Activated T-cell treated with anti-CD3 and anti-CD28 coated beads, Interleukin-2, amount 50 U/mL, for 24 hours (primary cell): Measurements from ENCODE around the gene LAMA4.
A peak's percentile ranks its signal among the peaks of the same experiment; 100 is the strongest.
"Not testable (repeated sequence)": the region's sequence is repeated elsewhere in the genome, so short reads cannot be mapped to it uniquely, and the experiment has no call there.

Source experiments
- DNase-seq: peaks from one replicate; pipeline ENCODE4 v3.0.0-alpha.2; 2020
- H3K27ac Mint-ChIP-seq: 2 replicates; pipeline ENCODE4 v1.8.0; 2020; ENCODE audit warnings: mild to moderate bottlenecking, mixed read lengths
- H3K27me3 Mint-ChIP-seq: 2 replicates; pipeline ENCODE4 v1.8.0; 2020; ENCODE audit warnings: mixed read lengths
- H3K36me3 Mint-ChIP-seq: 2 replicates; pipeline ENCODE4 v1.8.0; 2020; ENCODE audit warnings: low read depth, mixed read lengths
- H3K4me1 Mint-ChIP-seq: 2 replicates; pipeline ENCODE4 v1.8.0; 2020; ENCODE audit warnings: low read depth, mixed read lengths
- H3K4me3 Mint-ChIP-seq: 2 replicates; pipeline ENCODE4 v1.8.0; 2020; ENCODE audit warnings: mild to moderate bottlenecking, moderate library complexity, mixed read lengths
- H3K9me3 Mint-ChIP-seq: 2 replicates; pipeline ENCODE4 v1.8.0; 2020; ENCODE audit warnings: mixed read lengths

The LAMA4 gene

DNA sequence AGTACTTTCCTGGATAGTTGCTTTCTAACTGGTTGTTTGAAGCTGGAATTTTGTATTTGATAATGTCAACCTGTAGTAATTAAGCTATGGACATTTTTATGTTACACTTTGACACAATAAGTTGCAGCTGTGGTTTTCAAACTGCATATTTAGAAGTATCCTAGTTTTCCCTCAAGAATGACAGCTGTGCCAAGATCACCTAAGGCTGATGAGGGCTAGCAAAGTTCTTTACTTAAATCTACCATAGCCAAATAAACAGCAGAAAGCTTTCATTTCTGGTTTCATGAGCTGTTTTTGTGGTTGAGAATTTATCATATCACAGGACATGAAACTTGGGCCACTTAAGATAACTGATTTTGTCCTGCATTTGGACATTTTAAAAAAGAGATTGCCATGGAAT, 136.3 kb downstream of the LAMA4 start:
- Mint-ChIP-seq H3K4me1 (peaks cover 14% of the 10 kb centered on the region), H3K9me3 (no peaks in the 10 kb centered on the region), H3K4me3 (no peak overlapping the region), H3K36me3 (no peaks in the 10 kb centered on the region), H3K27me3 (peaks cover 6% of the 10 kb centered on the region), H3K27ac (peak overlapping the region; percentile 16)
- no peak for DNase-seq

DNA sequence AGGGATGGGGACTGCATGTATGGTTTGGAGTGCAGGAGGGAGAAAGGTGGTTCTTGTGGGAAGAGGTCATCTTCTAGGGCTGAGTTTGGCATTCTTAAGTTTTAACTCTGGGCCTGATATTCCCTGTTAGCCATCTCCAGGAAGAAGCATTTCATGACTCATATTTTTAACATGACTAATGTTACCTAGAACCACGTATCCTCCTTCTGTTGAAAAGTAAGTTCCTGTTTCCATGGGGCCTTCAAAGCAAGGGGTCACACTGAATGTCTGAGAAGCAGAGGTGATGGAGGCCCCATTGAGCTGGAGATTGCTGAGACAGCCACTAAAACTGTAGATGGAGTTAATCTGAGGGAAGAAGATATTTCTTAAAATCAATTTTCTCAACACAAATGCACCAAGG, 136.8 kb downstream of the LAMA4 start:
- Mint-ChIP-seq H3K27me3 (peaks cover 6% of the 10 kb centered on the region), H3K27ac (peak overlapping the region; percentile 62), H3K36me3 (no peaks in the 10 kb centered on the region), H3K4me1 (peaks cover 14% of the 10 kb centered on the region), H3K4me3 (no peak overlapping the region), H3K9me3 (no peaks in the 10 kb centered on the region)
- DNase-seq, result no peak

DNA sequence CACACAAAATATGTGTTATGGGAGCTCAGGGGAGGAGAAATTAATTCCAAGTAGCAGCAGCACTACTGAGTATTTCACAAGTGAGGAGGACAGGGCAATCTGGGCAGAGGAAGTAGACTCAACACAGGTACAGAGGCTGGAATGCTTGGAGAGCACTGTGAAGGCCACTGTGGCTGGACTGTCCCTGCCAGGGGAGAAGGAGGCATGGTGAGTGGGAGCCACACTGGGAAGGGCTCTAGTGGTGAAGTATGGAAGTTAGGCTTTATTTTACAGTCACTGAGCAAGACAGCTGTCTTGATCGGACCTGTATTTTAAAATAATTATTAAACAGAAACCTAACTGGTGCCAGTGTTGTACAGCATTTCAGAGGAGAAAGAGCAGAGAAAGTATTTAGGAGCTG, 138.1 kb downstream of the LAMA4 start:
- no peak for DNase-seq
- H3K4me1 Mint-ChIP-seq, result peaks cover 14% of the 10 kb centered on the region
- H3K4me3 Mint-ChIP-seq, result no peak overlapping the region
- H3K27me3 Mint-ChIP-seq, result peaks cover 8% of the 10 kb centered on the region
- no peaks in the 10 kb centered on the region for H3K9me3 Mint-ChIP-seq
- no peaks in the 10 kb centered on the region for H3K36me3 Mint-ChIP-seq
- no peak overlapping the region for H3K27ac Mint-ChIP-seq

DNA sequence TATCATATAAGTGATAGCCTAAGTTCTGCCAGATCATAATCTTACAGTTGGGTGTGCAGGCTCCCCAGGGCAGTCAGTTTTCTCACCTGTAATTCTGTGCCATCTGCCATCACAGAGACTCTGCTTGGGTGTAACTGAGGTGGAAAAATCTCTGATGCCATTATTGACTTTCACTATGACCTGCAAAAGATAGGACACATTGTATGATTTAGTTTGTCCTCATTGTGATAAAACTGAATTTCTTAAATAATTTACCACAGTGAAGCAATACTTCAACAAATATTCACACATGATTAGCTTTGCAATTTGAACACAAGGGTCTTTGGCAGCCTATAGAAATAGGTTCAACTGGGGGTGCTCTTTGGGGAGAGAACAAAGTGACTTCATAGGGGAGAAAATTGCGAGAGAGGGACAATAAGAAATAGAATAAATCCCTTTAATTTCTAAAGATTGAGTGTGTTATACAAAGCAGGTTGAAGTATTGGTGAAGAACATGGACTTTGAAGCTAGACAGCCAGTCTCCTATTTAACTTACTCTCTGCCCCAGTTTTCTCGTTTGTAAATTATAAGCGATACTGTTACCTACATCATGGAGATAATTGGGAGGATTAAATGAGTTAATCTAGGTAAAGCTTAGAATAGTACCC, 139.7 kb downstream of the LAMA4 start:
- Mint-ChIP-seq H3K9me3 (no peaks in the 10 kb centered on the region), H3K4me3 (no peak overlapping the region), H3K4me1 (peaks cover 14% of the 10 kb centered on the region), H3K36me3 (no peaks in the 10 kb centered on the region), H3K27ac (no peak overlapping the region), H3K27me3 (peaks cover 8% of the 10 kb centered on the region)
- no peak for DNase-seq

DNA sequence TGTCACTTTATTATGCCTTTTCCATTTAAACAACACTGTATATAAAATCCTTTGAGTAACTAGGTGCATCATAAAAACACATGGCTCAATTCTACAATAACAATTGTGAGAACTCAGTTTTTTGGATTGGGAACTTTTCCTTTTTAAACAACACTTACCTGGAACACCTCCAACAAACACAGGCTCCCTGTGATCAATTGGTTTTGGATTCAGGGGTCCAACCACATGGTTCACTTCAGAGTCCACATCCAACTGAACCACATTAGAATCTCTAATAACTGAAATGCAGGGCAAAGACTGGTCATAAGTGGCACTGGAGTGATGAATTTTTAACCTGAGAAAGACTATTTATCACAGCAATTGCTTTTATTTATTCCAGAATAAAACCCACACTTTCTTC, 140.4 kb downstream of the LAMA4 start:
- Mint-ChIP-seq H3K4me3 (no peak overlapping the region), H3K9me3 (no peaks in the 10 kb centered on the region), H3K27ac (no peak overlapping the region), H3K36me3 (no peaks in the 10 kb centered on the region), H3K27me3 (peaks cover 8% of the 10 kb centered on the region), H3K4me1 (peaks cover 14% of the 10 kb centered on the region)
- DNase-seq, result no peak

DNA sequence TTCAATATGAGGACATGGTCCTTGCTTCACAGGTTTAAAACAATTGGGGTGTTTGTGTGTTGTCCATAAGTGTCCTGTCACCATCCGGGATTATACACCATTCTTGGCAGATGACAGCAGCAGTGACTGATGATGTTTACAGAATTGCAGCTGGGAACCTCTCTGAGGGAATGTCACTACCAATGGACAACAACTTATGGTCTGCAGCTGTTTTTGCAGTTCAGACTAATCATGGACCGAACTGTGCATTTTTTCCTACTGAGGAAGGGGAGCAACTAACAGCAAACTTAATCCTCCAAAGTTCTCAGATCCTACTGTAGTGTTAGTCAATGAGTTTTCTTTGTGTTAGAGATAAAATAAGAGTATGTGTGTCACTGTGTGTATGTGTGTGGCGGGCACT, 140.9 kb downstream of the LAMA4 start:
- Mint-ChIP-seq H3K9me3 (no peaks in the 10 kb centered on the region), H3K4me3 (no peak overlapping the region), H3K4me1 (peaks cover 14% of the 10 kb centered on the region), H3K27ac (no peak overlapping the region), H3K36me3 (no peaks in the 10 kb centered on the region), H3K27me3 (peaks cover 8% of the 10 kb centered on the region)
- no peak for DNase-seq

DNA sequence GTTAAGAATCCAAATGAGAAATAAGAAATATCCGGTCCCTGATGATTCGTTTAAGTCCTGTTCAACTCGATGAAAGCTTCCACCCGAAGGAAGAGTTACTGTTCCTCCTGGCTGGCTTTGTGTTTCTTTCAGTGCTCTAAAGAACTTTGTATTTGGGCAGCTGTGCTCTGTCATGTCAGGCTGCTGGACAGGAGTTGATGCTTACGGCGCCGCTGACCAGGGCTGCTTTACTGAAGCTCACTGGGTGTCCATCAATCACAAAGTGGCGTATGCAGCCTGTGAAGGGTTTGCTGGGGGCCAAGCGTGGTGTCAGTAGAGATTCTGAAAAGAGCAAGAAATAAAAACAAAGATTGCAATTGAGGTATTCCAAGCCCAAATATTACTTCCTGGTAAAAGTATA, 145.1 kb downstream of the LAMA4 start:
- H3K4me1 Mint-ChIP-seq, result no peaks in the 10 kb centered on the region
- no peaks in the 10 kb centered on the region for H3K36me3 Mint-ChIP-seq
- H3K27ac Mint-ChIP-seq, result no peak overlapping the region
- H3K4me3 Mint-ChIP-seq, result no peak overlapping the region
- H3K27me3 Mint-ChIP-seq, result peaks cover 2% of the 10 kb centered on the region
- peaks cover 6% of the 10 kb centered on the region for H3K9me3 Mint-ChIP-seq
- DNase-seq, result no peak

DNA sequence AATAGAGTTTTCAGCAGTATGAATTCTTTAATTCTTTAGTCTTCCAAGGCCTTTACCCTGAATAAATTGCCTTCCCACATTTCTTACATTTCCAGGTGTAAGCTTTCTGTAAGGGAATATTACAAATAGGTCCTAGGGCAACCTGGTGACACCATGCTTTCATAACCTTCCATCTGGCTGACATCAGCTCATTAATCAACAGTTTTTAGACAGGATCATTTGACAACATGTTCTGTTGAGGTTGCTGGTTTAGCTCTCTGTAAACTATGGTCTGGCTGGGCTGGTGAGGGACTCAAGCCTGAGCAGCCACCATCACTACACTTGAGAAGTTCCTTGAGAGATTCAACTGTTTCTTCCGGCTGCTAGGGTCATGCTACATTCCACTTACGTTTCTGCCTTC, 147.8 kb downstream of the LAMA4 start:
- Mint-ChIP-seq H3K9me3 (peaks cover 6% of the 10 kb centered on the region), H3K4me3 (no peak overlapping the region), H3K4me1 (no peaks in the 10 kb centered on the region)

DNA sequence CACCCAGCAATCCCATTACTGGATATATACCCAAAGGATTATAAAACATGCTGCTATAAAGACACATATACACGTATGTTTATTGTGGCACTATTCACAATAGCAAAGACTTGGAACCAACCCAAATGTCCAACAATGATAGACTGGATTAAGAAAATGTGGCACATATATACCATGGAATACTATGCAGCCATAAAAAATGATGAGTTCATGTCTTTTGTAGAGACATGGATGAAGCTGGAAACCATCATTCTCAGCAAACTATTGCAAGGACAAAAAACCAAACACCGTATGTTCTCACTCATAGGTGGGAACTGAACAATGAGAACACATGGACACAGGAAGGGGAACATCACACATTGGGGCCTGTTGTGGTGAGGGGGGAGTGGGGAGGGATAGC, 148.3 kb downstream of the LAMA4 start:
- not testable (repeated sequence) for H3K9me3 Mint-ChIP-seq, H3K4me1 Mint-ChIP-seq, H3K36me3 Mint-ChIP-seq, H3K27ac Mint-ChIP-seq, H3K4me3 Mint-ChIP-seq, H3K27me3 Mint-ChIP-seq, DNase-seq

More for the DNA sequence above, 147.8 kb downstream of the LAMA4 start:
- DNase-seq, result no peak
- H3K36me3 Mint-ChIP-seq, result no peaks in the 10 kb centered on the region
- H3K27me3 Mint-ChIP-seq, result no peaks in the 10 kb centered on the region
- H3K27ac Mint-ChIP-seq, result no peak overlapping the region

DNA sequence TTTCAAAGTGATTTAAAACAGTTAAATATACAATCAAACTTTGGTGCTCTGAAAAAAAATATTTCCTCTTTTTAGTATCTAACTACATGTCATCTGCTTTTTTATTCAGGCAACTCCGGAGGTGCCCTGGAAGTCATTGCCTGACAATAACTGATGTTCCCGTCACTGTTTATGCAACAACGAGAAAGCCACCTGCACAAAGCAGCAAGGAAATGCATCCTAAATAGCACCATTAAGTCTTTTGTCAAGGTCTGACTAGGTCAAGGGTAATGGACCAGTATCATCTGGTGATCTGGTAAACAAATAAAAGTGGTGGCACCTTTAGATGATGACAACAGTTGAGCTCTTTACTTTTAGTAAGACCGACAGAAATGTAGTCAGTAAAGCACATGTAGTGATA, 153.8 kb downstream of the LAMA4 start:
- Mint-ChIP-seq H3K27me3 (no peaks in the 10 kb centered on the region), H3K27ac (no peak overlapping the region), H3K36me3 (peaks cover 5% of the 10 kb centered on the region), H3K9me3 (peaks cover 6% of the 10 kb centered on the region), H3K4me1 (peaks cover 4% of the 10 kb centered on the region), H3K4me3 (no peak overlapping the region)
- no peak for DNase-seq

DNA sequence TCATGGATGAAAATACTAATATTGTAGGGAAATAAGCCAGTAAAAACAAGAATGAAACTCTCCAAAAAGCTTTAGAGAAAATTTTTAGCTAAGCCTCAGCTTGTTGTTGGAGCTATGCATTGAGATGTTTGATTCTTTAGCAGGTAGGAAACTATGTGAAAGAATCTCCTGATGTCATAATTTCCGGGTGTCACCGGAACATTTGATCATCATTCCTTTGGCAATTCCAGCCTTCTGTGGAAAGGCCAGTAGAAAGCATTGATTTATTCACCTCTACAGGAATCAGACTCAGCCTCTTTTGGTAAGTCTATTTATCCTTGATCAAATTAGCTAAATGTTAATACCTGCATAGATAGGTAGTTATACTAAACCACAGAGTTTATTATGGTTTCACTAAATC, 157.5 kb downstream of the LAMA4 start:
- Mint-ChIP-seq H3K27ac (no peak overlapping the region), H3K4me1 (peaks cover 4% of the 10 kb centered on the region), H3K36me3 (peaks cover 5% of the 10 kb centered on the region), H3K27me3 (no peaks in the 10 kb centered on the region), H3K9me3 (no peaks in the 10 kb centered on the region), H3K4me3 (no peak overlapping the region)
- DNase-seq, result no peak

DNA sequence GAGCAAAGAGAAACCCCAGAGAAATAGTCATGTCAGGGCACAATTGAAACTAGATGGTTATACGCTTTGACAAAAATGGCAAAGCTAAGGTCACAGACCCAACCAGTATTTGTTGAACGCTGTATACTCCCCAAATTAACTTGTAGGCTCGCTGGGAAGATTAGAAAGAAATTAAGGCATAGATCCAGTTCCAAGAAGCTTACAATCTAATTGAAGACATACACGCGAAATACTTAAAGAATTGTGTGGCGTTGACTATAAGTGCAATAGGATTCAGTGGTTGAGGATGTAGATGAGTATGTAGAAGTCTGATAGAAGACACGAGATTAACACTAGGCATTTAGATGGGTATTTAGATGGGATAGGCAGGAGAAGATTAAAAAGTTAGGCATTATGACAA, 166.5 kb downstream of the LAMA4 start:
- Mint-ChIP-seq H3K27me3 (peaks cover 5% of the 10 kb centered on the region), H3K4me3 (no peak overlapping the region), H3K36me3 (peaks cover 25% of the 10 kb centered on the region), H3K4me1 (peaks cover 19% of the 10 kb centered on the region), H3K9me3 (no peaks in the 10 kb centered on the region), H3K27ac (no peak overlapping the region)
- DNase-seq, result no peak

DNA sequence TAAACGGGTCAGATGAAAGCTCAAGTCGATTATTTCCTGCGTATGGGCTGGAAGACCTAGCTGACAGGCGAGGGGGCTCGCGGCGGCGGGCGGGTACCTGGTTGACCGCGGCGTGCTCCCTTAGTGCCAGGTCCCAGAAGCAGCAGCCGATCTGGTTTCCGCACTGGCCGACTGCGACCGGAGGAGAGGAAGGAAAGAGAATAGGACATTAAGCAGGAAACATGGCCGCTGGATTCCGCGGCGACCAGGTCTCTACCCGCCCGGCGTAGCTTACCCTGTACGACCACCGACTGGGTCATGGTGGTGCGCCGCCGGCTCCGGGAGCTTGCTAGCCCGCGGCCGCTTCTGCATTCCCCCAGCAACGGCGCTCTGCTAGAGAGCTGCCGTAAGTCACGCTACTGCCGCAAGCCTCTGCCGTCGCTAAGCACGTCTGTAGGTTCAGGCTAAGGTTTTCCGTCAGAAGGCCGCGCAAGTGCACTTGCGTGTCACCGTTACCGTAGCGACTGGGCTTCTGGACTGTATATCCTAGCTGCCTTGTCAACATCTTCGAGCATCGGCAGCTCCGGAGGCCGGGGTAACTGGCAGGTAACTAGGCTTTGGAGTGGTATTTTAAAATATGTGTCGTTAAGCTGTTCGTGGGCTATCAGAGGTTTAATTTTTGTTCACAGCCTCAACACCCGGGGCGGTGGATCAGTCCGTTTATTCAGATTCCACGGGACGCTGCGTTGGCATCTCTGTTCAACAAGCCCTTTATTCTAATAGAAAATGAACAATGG, 167.0 kb downstream of the LAMA4 start, which contains the start of the genes FAM229B and TUBE1:
Gene FAM229B (plus strand): TSS at position 456 of the 776 bp plus-strand sequence. CDS start 11,693 bp downstream, outside the sequence.
Gene TUBE1 (minus strand): TSS at position 347 of the 776 bp plus-strand sequence. CDS start 48 bp downstream, at position 299.
- no peak within 1 kb of the TSS for H3K27ac Mint-ChIP-seq
- H3K27me3 Mint-ChIP-seq, result peaks cover 5% of the 10 kb centered on the region
- H3K4me1 Mint-ChIP-seq, result peaks cover 20% of the 10 kb centered on the region

DNA sequence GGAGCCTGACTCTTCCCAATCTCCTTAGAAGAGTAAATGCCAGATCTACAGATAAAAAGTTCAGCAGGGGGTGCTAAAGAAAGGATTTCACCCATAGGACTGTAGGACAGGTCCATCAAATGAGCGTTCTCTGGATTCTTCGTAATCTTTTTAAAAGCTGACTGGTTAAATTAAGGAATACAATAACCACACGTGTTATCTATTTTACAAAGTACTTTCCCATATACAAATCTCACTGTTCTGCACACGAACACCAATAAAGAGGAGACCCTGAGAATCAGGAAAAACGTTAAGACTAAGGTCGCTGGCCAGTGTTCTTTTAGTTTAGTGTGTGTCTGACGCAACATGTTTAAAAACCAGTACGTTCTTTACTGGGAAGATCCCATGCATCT, 167.6 kb downstream of the LAMA4 start:
- peaks cover 36% of the 10 kb centered on the region for H3K36me3 Mint-ChIP-seq
- H3K9me3 Mint-ChIP-seq, result no peaks in the 10 kb centered on the region
- H3K4me3 Mint-ChIP-seq, result no peak overlapping the region
- peaks cover 20% of the 10 kb centered on the region for H3K4me1 Mint-ChIP-seq
- peaks cover 5% of the 10 kb centered on the region for H3K27me3 Mint-ChIP-seq
- H3K27ac Mint-ChIP-seq, result no peak overlapping the region
- no peak for DNase-seq

More for the DNA sequence above, 167.0 kb downstream of the LAMA4 start, which contains the start of the genes FAM229B and TUBE1:
- peak; percentile 87 for DNase-seq
- no peaks in the 10 kb centered on the region for H3K9me3 Mint-ChIP-seq
- peaks cover 31% of the 10 kb centered on the region for H3K36me3 Mint-ChIP-seq
- H3K4me3 Mint-ChIP-seq, result no peak within 1 kb of the TSS
